GM12878 (cell line): ENCODE results near the gene EXOC7.

ENCODE experiments used
- ATF3 ChIP-seq: IDR thresholded peaks from 2 replicates; pipeline ENCODE4 v1.6.1; 2011; ENCODE audit warnings: low read depth, mild to moderate bottlenecking, low read length, moderate library complexity, borderline replicate concordance; ENCODE audit errors: extremely low read depth
- BHLHE40 ChIP-seq, 2 experiments: fragments of 450-650 bp in 1 of 2; IDR thresholded peaks; 2 replicates each; pipeline ENCODE4 v1.6.1; 2011 to 2017; ENCODE audit warnings: low read depth in 2 of 2, borderline replicate concordance in 1 of 2, improper control_type of control experiment in 1 of 2, low read length in 1 of 2, mild to moderate bottlenecking in 1 of 2
- EP300 ChIP-seq, 2 experiments: fragments of 150-350 bp in 1 of 2; IDR thresholded peaks; 2 replicates each; pipeline ENCODE4 v1.6.1; 2011 to 2012; ENCODE audit warnings: low read depth in 2 of 2, low read length in 2 of 2, borderline replicate concordance in 1 of 2, improper control_type of control experiment in 1 of 2, inconsistent platforms in 1 of 2; ENCODE audit not compliant: control insufficient read depth in 1 of 2
- POLR2A ChIP-seq: IDR thresholded peaks from 2 replicates; pipeline ENCODE4 v1.6.1; 2011; ENCODE audit warnings: low read depth, mild to moderate bottlenecking, low read length
- POLR2AphosphoS5 ChIP-seq: IDR thresholded peaks from 2 replicates; pipeline ENCODE4 v1.6.1; 2011; ENCODE audit warnings: mild to moderate bottlenecking, low read length, inconsistent platforms
- TF ChIP-seq, protein P1 (sequence below), 3 experiments: IDR thresholded peaks in 2 of 3; conservative IDR thresholded peaks in 1 of 3; 2 replicates each; pipeline ENCODE4 v1.5.1; 2011; ENCODE audit warnings: low read depth in 3 of 3, low read length in 3 of 3, mild to moderate bottlenecking in 3 of 3, control low read depth in 2 of 3, moderate library complexity in 2 of 3, inconsistent platforms in 1 of 3, mixed read lengths in 1 of 3; ENCODE audit not compliant: control insufficient read depth in 2 of 3, insufficient read depth in 1 of 3; ENCODE audit errors: extremely low read depth in 1 of 3

DNA sequence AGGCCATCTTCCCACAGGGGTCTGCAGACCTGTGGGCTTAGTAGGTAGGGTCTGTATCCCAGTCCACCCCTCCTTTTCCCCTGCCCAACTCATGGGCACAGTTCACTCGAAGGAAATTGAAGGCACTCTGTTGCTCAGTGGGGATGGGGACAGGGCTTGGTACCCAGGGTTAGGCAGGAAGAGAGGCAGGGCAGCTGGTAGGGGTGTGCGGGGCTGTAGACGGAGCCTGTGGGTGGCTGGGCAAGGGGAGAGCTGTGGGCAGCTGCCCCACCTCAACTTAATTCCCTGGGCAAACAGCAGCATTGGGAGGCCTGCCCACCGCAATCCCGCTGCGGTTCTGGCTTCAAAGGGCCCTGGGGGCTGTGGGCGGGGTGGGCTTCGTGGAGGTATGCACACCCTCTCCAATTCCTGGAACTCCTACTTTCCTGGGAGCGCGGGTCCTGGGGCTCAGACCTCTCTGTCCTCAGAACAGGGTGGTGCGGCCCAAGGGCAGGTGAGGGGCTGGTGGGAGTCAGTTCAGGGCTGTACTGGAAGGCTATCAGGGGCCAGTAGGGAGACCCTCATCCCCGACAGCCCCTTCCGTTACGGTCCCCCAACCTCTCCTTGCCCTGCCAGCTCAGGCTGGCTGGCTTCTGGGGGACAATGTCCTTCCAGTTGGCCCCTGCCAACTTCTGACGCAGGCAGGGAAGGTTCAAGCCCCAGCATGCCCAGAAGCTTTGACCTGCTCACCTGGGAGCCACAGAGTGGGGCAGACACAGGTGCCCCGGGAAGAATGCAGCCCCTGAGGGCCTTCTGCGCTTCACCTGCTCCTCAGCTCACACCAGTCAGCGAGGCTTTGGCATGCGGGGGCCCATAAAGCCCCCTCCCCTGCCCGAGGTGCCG, 28.3 kb upstream of the EXOC7 start:
- TF ChIP-seq POLR2A (no peak), POLR2AphosphoS5 (no peak), EP300 (IDR thresholded peaks at IDR 0.05; ENCODE audit: borderline replicate concordance in 1 of 2, control insufficient read depth in 1 of 2, low read depth in 2 of 2, low read length in 2 of 2) (no peak), BHLHE40 (IDR thresholded peaks at IDR 0.05; ENCODE audit: borderline replicate concordance in 1 of 2, low read depth in 2 of 2, low read length in 1 of 2) (no peak), ATF3 (no peak)
- TF ChIP-seq, protein P1, sequence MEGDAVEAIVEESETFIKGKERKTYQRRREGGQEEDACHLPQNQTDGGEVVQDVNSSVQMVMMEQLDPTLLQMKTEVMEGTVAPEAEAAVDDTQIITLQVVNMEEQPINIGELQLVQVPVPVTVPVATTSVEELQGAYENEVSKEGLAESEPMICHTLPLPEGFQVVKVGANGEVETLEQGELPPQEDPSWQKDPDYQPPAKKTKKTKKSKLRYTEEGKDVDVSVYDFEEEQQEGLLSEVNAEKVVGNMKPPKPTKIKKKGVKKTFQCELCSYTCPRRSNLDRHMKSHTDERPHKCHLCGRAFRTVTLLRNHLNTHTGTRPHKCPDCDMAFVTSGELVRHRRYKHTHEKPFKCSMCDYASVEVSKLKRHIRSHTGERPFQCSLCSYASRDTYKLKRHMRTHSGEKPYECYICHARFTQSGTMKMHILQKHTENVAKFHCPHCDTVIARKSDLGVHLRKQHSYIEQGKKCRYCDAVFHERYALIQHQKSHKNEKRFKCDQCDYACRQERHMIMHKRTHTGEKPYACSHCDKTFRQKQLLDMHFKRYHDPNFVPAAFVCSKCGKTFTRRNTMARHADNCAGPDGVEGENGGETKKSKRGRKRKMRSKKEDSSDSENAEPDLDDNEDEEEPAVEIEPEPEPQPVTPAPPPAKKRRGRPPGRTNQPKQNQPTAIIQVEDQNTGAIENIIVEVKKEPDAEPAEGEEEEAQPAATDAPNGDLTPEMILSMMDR (IDR thresholded peaks at IDR 0.05 in 2 of 3, conservative IDR thresholded peaks at IDR 0.05 in 1 of 3; ENCODE audit: control insufficient read depth in 2 of 3, extremely low read depth in 1 of 3, insufficient read depth in 1 of 3, low read depth in 3 of 3, low read length in 3 of 3), result no peak
